H9 (cell line): Measurements from ENCODE around the gene DCAF4L1. TPM values are rescaled to one million over a fixed set of nuclear protein-coding genes. Genes with fewer than 3 reads are reported as not detected.

ENCODE experiments used
- DNase-seq: peaks from one replicate; pipeline ENCODE4 v3.0.0-alpha.2; 2017
- H2AFZ ChIP-seq: one replicate; pipeline ENCODE4 v1.6.1; 2013; ENCODE audit warnings: mild to moderate bottlenecking, low read length, control low read depth, moderate library complexity
- H2AK5ac ChIP-seq: 2 replicates; pipeline ENCODE4 v1.6.1; 2013; ENCODE audit warnings: low read length, control low read depth, mixed read lengths; ENCODE audit not compliant: insufficient read length
- H2BK120ac ChIP-seq: one replicate; pipeline ENCODE4 v1.6.1; 2013; ENCODE audit warnings: low read depth, mild to moderate bottlenecking, low read length, control low read depth, inconsistent platforms; ENCODE audit not compliant: poor library complexity, severe bottlenecking
- H2BK12ac ChIP-seq: 2 replicates; pipeline ENCODE4 v1.6.1; 2013; ENCODE audit warnings: low read length, control low read depth, mixed read lengths, low read depth; ENCODE audit not compliant: insufficient read length
- H2BK15ac ChIP-seq: 2 replicates; pipeline ENCODE4 v1.6.1; 2013; ENCODE audit warnings: low read depth, low read length, control low read depth
- H2BK20ac ChIP-seq: one replicate; pipeline ENCODE4 v1.6.1; 2013; ENCODE audit warnings: low read depth, mild to moderate bottlenecking, low read length, control low read depth, inconsistent platforms; ENCODE audit not compliant: poor library complexity, severe bottlenecking
- H2BK5ac ChIP-seq: 2 replicates; pipeline ENCODE4 v1.6.1; 2013; ENCODE audit warnings: low read length, control low read depth, mixed read lengths; ENCODE audit not compliant: insufficient read length
- H3K14ac ChIP-seq: 2 replicates; pipeline ENCODE4 v1.6.1; 2013; ENCODE audit warnings: low read length, control low read depth; ENCODE audit not compliant: insufficient read depth
- H3K18ac ChIP-seq: 2 replicates; pipeline ENCODE4 v1.6.1; 2013; ENCODE audit warnings: low read depth, mild to moderate bottlenecking, mixed read lengths, low read length, control low read depth; ENCODE audit not compliant: insufficient read length
- H3K23ac ChIP-seq: 2 replicates; pipeline ENCODE4 v1.6.1; 2013; ENCODE audit warnings: low read length, control low read depth, mixed read lengths, low read depth; ENCODE audit not compliant: insufficient read length
- H3K23me2 ChIP-seq: 2 replicates; pipeline ENCODE4 v1.6.1; 2013; ENCODE audit warnings: low read depth, mild to moderate bottlenecking, mixed read lengths, low read length, control low read depth; ENCODE audit not compliant: insufficient read length, poor library complexity, severe bottlenecking
- H3K27ac ChIP-seq: 2 replicates; pipeline ENCODE4 v1.5.1; 2013; ENCODE audit warnings: low read length, control low read depth, mixed read lengths, low read depth; ENCODE audit not compliant: insufficient read length
- H3K27me3 ChIP-seq: 2 replicates; pipeline ENCODE4 v1.6.1; 2013; ENCODE audit warnings: low read length, control low read depth, inconsistent platforms; ENCODE audit not compliant: insufficient read depth
- H3K4ac ChIP-seq: 2 replicates; pipeline ENCODE4 v1.6.1; 2013; ENCODE audit warnings: low read depth, mild to moderate bottlenecking, control low read depth, inconsistent platforms, low read length, moderate library complexity
- H3K4me1 ChIP-seq: 2 replicates; pipeline ENCODE4 v1.6.1; 2013; ENCODE audit warnings: low read length, control low read depth, inconsistent platforms; ENCODE audit not compliant: insufficient read depth
- H3K4me2 ChIP-seq: 2 replicates; pipeline ENCODE4 v1.6.1; 2013; ENCODE audit warnings: low read length, control low read depth, mixed read lengths; ENCODE audit not compliant: insufficient read length, insufficient read depth
- H3K56ac ChIP-seq: 2 replicates; pipeline ENCODE4 v1.6.1; 2013; ENCODE audit warnings: low read depth, mild to moderate bottlenecking, mixed read lengths, low read length, control low read depth; ENCODE audit not compliant: insufficient read length
- H3K79me1 ChIP-seq: 2 replicates; pipeline ENCODE4 v1.6.1; 2013; ENCODE audit warnings: low read depth, mild to moderate bottlenecking, moderate library complexity, low read length, control low read depth, inconsistent platforms; ENCODE audit not compliant: insufficient read depth, poor library complexity, severe bottlenecking
- H3K79me2 ChIP-seq: 2 replicates; pipeline ENCODE4 v1.6.1; 2013; ENCODE audit warnings: low read length, control low read depth, inconsistent platforms; ENCODE audit not compliant: insufficient read depth
- H3K9ac ChIP-seq: 2 replicates; pipeline ENCODE4 v1.6.1; 2013; ENCODE audit warnings: low read length, control low read depth, mixed read lengths; ENCODE audit not compliant: insufficient read length; ENCODE audit errors: extremely low read depth
- H3K9me3 ChIP-seq: one replicate; pipeline ENCODE4 v1.6.1; 2013; ENCODE audit warnings: low read depth, low read length, inconsistent platforms; ENCODE audit not compliant: control insufficient read depth
- H3T11ph ChIP-seq: one replicate; pipeline ENCODE4 v1.6.1; 2013; ENCODE audit warnings: mild to moderate bottlenecking, low read length, control low read depth, inconsistent platforms
- H4K20me1 ChIP-seq: one replicate; pipeline ENCODE4 v1.6.1; 2013; ENCODE audit not compliant: control insufficient read depth, insufficient read length, insufficient read depth
- H4K5ac ChIP-seq: 2 replicates; pipeline ENCODE4 v1.6.1; 2013; ENCODE audit warnings: low read depth, mild to moderate bottlenecking, mixed read lengths, low read length, control low read depth; ENCODE audit not compliant: insufficient read length
- H4K8ac ChIP-seq: replicated peaks from 2 replicates; pipeline ENCODE4 v1.6.1; 2013; ENCODE audit warnings: low read length, control low read depth, mixed read lengths, low read depth; ENCODE audit not compliant: insufficient read length
- H4K91ac ChIP-seq: 2 replicates; pipeline ENCODE4 v1.6.1; 2013; ENCODE audit warnings: low read depth, mild to moderate bottlenecking, moderate library complexity, mixed read lengths, low read length, control low read depth; ENCODE audit not compliant: insufficient read length
- H3K27ac Mint-ChIP-seq, 3 experiments: 2 replicates in 2 of 3; 3 replicates in 1 of 3; pipeline ENCODE4 v1.8.0; 2020 to 2021; ENCODE audit warnings: mixed read lengths in 3 of 3, mild to moderate bottlenecking in 1 of 3, moderate library complexity in 1 of 3
- H3K27me3 Mint-ChIP-seq: 2 replicates; pipeline ENCODE4 v1.8.0; 2021; ENCODE audit warnings: low read depth, mild to moderate bottlenecking, moderate library complexity, mixed read lengths
- H3K36me3 Mint-ChIP-seq, 3 experiments: 2 replicates in 2 of 3; 3 replicates in 1 of 3; pipeline ENCODE4 v1.8.0; 2020 to 2021; ENCODE audit warnings: low read depth in 3 of 3, mixed read lengths in 3 of 3; ENCODE audit not compliant: insufficient read depth in 1 of 3
- H3K4me1 Mint-ChIP-seq, 2 experiments: 2 replicates each; pipeline ENCODE4 v1.8.0; 2020; ENCODE audit warnings: mixed read lengths in 2 of 2
- H3K4me3 Mint-ChIP-seq, 2 experiments: 2 replicates in 1 of 2; 3 replicates in 1 of 2; pipeline ENCODE4 v1.8.0; 2020 to 2021; ENCODE audit warnings: mild to moderate bottlenecking in 2 of 2, mixed read lengths in 2 of 2, moderate library complexity in 1 of 2
- H3K9me3 Mint-ChIP-seq, 2 experiments: 2 replicates in 1 of 2; 3 replicates in 1 of 2; pipeline ENCODE4 v1.8.0; 2020; ENCODE audit warnings: mild to moderate bottlenecking in 2 of 2, mixed read lengths in 2 of 2, moderate library complexity in 1 of 2
- WGBS: extraction: QIAGEN DNeasy Blood & Tissue Kit; methylation state at CpG from one replicate; pipeline ENCODE4 v1.1.7; 2013; ENCODE audit warnings: missing lambda C conversion rate, low lambda C conversion rate, mixed read lengths; ENCODE audit not compliant: insufficient read length; ENCODE audit errors: extremely low coverage; 5-methylcytosine and 5-hydroxymethylcytosine counted together
- total RNA-seq: library from RNA; stranded (reverse); gene quantifications from 2 replicates; pipeline ENCODE4 v1.2.1, GENCODE V29; 2021
- TF ChIP-seq, protein P1 (sequence below): fragments of 200-600 bp; sonication (generic); conservative IDR thresholded peaks from 3 replicates; pipeline ENCODE4 v1.8.0; 2021; ENCODE audit warnings: antibody characterized with exemption, mild to moderate bottlenecking

DCAF4L1 gene
- total RNA-seq, 1 experiment from 2014 or later, result 0.07 TPM

DNA sequence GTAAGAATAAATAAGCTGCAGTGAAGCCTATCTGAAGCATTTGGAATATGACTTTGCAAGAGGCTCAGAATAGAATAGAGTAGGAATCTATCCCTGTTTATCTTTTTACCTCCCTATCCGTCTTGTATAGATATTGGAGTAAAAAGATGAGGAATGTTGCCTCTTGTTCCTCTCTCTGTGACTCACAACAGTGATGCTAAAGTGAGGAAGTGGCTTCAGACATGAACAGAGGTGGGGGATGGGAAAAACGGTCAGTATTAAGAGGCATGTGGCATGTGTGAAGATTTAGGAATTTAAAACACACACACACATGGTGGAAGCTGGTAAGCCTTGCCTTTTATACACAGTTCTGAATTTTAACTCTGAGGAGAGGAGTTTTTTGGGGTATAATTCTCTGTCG, 3.8 kb upstream of the DCAF4L1 start:
- Histone ChIP-seq H3K18ac (no peak overlapping the region), H3K14ac (no peak overlapping the region), H2BK5ac (no peak overlapping the region), H4K91ac (no peak overlapping the region), H3K27me3 (no peaks in the 10 kb centered on the region), H3K79me2 (no peaks in the 10 kb centered on the region), H3K27ac (no peak overlapping the region), H3K23ac (no peak overlapping the region), H3K4me2 (no peak overlapping the region), H3K23me2 (no peaks in the 10 kb centered on the region), H2AFZ (no peak overlapping the region), H3K56ac (no peak overlapping the region), H2BK20ac (no peak overlapping the region), H4K8ac (no peak overlapping the region), H2BK120ac (no peak overlapping the region), H3K79me1 (no peaks in the 10 kb centered on the region), H3K9me3 (no peaks in the 10 kb centered on the region), H2BK12ac (no peak overlapping the region), H2AK5ac (no peak overlapping the region), H3K4ac (no peak overlapping the region), H2BK15ac (no peak overlapping the region), H4K5ac (no peak overlapping the region), H3T11ph (no peak overlapping the region), H3K9ac (no peak overlapping the region), H4K20me1 (no peaks in the 10 kb centered on the region), H3K4me1 (no peaks in the 10 kb centered on the region)
- no peak overlapping the region; a peak in 1 of 7 replicates for H3K27ac Mint-ChIP-seq
- TF ChIP-seq, protein P1, sequence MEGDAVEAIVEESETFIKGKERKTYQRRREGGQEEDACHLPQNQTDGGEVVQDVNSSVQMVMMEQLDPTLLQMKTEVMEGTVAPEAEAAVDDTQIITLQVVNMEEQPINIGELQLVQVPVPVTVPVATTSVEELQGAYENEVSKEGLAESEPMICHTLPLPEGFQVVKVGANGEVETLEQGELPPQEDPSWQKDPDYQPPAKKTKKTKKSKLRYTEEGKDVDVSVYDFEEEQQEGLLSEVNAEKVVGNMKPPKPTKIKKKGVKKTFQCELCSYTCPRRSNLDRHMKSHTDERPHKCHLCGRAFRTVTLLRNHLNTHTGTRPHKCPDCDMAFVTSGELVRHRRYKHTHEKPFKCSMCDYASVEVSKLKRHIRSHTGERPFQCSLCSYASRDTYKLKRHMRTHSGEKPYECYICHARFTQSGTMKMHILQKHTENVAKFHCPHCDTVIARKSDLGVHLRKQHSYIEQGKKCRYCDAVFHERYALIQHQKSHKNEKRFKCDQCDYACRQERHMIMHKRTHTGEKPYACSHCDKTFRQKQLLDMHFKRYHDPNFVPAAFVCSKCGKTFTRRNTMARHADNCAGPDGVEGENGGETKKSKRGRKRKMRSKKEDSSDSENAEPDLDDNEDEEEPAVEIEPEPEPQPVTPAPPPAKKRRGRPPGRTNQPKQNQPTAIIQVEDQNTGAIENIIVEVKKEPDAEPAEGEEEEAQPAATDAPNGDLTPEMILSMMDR, result no peak
- no peaks in the 10 kb centered on the region; a peak in 1 of 7 replicates for H3K36me3 Mint-ChIP-seq
- no peak overlapping the region for H3K4me3 Mint-ChIP-seq
- WGBS, result no CpG with 5 or more reads among the region's 3 CpGs
- H3K27me3 Mint-ChIP-seq, result peaks cover 4% of the 10 kb centered on the region; the same call in 1 of the 2 replicates
- H3K4me1 Mint-ChIP-seq, result peaks cover 12 to 13% of the 10 kb centered on the region in 2 experiments
- no peak for DNase-seq
- H3K9me3 Mint-ChIP-seq, result no peaks in the 10 kb centered on the region
